Measurements from ENCODE around the gene DPH7.
"Not testable (repeated sequence)": the region's sequence is repeated elsewhere in the genome, so short reads cannot be mapped to it uniquely, and the experiment has no call there.

- TF ChIP-seq CTCF, POLR2A (IDR thresholded peaks at IDR 0.05): not testable (repeated sequence)
These were observed 27.8 kb downstream of the DPH7 start for GRCh38 chr9:137550958-137551263.
